COLO829 (cell line): Measurements from ENCODE around the gene MYL11.
A peak's percentile ranks its signal among the peaks of the same experiment; 100 is the strongest.

Experiments used
- DNase-seq: peaks from one replicate; pipeline ENCODE4 v3.0.0; 2012; ENCODE audit warnings: low spot score

MYL11 gene

DNA sequence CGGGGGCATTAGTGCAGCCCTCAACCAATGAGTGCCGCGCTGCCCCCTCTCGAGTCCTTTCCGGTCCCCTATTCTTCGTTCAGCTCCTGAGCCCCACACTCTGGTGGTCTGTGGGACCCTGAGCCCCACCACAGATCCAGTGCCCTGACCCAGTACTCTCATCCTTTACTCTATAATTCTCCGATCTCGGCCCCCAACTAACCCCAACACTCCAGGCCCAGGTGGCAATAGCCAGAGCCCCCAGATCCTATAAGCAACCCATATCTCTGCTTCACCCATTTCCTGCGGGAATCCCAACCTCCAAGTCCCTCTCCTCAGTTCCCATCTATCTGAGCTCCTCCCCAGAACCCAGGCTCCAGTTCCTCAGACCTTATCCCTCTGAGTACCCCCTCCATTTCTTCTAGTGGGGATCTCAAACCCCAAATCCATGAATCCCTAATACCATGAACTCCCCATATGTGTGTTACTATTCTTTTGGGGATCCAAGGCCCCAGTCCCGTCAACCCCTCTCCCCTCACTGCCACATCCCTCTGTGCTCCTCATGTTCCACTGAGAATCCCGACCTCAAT is 3.3 kb upstream of the MYL11 start:
- no peak for DNase-seq

- DNase-seq, result no peak
These were observed 2.4 kb upstream of the MYL11 start for GRCh38 chr16:30372038-30372712.

DNA sequence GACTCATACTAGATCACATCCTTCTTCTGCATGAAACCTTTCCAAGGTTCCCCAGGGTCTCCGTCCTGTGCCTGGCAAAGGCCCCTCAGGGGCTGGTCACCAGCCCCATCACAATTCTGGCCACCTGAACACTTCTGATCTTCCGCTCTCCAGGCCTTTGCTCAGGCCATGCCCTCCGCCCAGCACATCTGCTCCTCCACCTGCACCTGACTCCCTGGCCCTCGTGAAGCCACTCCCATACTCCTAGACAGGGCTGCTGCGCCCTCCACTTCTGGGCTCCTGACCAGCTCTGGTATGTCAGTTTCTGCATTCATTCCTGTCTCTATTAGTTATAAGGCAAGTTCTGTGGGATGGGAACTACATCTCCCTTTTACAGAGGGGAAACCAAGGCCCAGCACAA is 1.9 kb upstream of the MYL11 start:
- no peak for DNase-seq

- no peak for DNase-seq
These were observed 1.3 kb downstream of the MYL11 start for GRCh38 chr16:30375864-30376263.

- no peak for DNase-seq
These were observed 1.9 kb downstream of the MYL11 start for GRCh38 chr16:30376461-30376902.

DNA sequence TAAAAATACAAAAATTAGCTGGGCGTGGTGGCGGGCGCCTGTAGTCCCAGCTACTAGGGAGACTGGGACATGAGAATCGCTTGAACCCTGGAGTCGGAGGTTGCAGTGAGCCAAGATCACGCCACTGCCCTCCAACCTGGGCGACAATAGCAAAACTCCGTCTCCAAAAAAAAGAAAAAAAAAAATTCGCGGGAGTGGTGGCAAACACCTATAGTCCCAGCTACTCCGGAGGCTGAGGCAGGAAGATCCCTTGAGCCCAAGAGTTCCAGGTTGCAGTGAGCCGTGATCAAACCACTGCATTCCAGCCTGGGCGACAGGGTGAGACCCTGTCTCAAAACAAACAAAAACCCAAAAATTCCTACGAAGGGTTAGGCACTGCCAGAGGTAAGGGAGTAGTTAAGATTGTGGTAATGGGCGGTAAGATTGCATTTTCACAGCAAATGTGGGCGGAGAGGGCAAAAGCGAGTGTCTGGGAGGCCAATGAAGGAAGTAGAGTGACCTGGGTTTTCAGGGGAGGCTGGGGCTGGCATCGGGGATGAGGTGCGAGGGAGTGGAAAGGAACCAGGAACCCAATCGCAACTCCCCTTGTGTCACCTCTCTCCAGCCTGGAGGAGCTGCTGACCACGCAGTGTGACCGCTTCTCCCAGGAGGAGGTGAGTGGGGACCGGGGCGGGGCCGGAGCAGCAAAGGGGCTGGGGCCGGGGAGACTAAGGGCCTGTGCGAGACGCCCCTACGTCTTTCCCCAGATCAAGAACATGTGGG is 2.6 kb downstream of the MYL11 start:
- DNase-seq, result no peak

DNA sequence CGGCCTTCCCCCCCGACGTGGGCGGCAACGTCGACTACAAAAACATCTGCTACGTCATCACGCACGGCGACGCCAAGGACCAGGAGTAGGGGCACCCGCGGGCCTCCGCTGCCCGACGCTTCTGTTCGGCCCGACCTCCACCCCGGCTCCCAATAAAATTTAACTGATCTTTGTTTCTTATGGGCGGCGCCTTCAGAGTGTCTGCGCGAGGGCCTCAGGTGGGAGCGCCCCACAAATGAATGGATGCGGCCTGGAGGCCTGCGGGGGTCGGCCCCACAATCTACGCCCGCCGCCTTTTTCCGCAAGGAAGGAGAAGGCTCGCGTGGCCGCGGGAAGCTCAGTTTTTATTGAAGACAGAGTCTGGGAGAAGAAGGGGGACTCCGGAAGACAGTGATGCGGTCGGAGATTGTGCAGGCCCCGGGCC is 3.2 kb downstream of the MYL11 start:
- DNase-seq, result peak; percentile 89

- DNase-seq, result peak; percentile 98
These were observed 3.9 kb downstream of the MYL11 start for GRCh38 chr16:30378236-30379157.

GRCh38 chr16:30379158-30379783 is 4.7 kb downstream of the MYL11 start:
- no peak for DNase-seq

- no peak for DNase-seq
These were observed 5.6 kb downstream of the MYL11 start for GRCh38 chr16:30380072-30380802.

GRCh38 chr16:30380803-30381208 is 6.2 kb downstream of the MYL11 start:
- DNase-seq, result no peak

- DNase-seq, result no peak
These were observed 6.9 kb downstream of the MYL11 start for GRCh38 chr16:30381291-30382041.

DNA sequence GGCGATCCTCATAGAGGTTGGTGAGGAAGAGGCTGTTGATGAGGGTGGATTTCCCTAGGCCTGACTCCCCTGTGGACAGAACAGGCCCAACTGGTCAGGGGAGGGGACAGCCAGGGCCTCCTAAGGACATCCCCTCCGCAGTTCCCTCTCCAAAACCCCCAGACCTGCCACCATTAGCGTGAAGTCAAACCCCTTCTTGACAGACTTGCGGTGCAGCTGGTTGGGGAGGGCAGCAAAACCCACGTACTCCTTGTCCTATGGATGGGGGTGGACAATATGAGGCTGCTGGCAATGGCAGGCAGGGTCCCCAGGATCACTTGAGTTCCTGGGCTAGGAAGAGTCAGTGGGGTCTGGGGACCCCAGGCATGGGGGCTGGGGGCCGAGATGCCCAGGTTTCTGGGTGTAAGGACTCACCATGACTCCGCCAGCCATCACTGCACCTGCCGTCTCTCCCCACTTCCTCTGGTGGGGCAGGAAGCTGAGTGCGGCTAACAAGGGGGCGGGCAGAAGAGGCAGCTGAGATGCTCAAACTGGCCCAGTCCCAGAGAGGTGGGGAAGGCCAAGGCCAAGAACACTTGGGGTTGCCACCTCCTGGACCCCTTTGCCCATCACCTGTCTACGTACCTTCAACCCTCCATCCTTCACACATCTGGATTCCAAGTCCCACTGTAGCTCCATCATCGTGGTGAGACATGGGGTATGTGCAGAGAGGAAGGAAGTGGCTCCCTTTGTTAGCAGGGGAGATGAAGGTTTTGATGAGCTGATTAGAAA is 7.7 kb downstream of the MYL11 start, which contains the start of gene SEPTIN1:
Gene SEPTIN1, minus strand, starts transcription at position 451 of the 771 bp plus-strand sequence. Its CDS starts 19 bp downstream, at position 432.
- no peak for DNase-seq

GRCh38 chr16:30383521-30383920 is 8.9 kb downstream of the MYL11 start:
- no peak for DNase-seq

DNA sequence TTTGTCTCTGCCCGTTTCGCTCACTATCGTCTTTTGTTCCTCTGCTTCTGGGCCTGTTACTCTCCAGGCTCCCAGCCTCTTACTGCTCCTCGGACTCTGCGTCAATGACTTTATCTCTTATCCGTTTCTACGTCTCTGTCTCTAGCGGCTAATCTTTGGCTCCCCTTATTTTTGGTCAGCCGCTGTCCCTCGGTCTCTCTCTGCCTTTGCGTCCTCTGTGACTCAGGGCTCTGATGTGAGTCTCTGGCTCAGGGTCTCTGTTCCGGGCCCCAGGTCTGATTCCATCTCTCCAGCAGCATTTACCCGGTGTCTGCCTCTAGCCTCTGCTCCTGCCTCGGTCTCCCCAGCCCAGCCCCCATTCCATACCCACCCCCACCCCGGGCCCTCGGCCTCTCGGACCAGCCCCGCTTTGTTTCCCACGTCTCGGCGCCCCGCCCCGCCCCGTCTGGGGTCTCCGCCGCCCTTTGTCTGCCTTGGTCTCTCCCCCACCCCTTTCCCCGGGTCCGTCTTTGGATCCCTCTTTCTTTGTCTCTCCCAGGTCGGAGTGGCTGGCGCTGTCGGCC is 20.1 kb downstream of the MYL11 start:
- no peak for DNase-seq

DNA sequence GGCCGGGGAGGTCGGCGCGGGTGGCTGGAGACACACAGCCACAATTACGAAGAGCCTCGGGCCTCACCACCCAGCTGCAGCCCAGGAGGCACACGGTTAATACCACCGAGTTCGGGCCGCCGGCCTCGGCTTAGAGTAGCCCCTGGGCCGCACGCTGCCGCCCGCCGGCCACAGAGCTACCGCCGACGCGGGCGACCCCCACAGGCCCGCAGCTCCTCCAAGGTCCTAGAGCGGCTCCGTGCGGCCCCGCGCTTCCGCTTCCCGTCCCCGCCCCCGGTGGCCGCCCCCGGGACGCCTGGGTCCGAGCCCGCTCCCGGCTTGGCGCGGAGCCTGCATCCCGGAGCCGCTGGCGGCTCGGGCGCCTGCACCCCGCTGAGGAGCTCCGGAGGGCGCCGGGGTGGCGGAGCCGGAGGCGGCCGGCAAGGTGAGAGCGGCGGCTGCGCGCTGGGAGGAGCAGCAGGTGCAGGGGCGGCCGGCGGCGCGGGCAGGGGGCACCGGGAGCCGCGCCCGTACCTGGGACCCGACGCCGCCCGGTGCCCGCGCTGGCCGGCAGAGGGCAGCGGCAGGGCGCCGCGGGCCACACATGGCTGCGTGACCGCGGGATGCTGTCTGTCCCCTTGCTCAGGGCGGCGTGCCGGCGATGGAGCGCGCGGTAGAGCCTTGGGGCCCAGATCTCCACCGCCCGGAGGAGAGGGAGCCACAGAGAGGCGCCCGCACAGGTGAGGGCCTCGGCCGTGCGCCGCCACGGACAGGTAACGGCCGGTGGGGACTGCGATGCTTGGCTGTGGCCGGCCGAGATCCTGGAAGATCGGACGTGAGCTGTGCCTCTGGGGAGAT is 20.8 kb downstream of the MYL11 start, which contains the start of gene ZNF48:
Gene ZNF48, plus strand, starts transcription at position 266 of the 837 bp plus-strand sequence. Its CDS starts 375 bp downstream, at position 641.
- no peak for DNase-seq

DNA sequence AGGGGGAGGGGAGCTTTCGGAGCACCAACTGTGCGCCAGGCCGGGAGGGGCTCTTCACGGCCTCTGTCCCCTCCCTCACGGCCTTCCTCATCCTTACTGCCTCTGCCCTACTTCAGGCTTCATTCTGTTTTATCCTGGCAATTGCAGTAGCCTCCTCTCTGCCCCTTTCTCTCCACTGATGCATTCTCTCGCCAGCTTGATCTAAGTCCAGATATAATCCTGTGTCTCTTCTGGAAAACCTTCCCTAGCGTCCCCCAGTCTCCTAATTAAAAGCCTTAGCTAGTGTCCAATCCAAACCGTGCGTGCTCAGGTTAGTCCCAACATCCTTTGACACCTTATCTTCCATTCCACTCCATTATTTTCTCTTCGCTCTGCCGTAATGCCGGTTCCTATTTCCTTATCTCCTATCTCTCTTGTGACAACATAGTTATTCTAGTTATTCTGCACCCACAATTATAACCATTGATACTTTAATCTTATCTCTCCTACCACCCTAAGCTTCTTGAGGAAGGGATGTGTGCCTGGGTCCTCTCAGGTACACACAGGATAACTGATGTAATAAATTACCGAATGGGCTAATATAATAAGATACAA is 21.5 kb downstream of the MYL11 start:
- DNase-seq, result no peak
